HepG2 (cell line): ENCODE measurements around the gene GTF3C5. TPM values are rescaled to one million over a fixed set of nuclear protein-coding genes. Genes with fewer than 3 reads are reported as not detected.

Source experiments
- ATAC-seq: fragments of 200-7000 bp; cut with Tn5 transposase; 3 replicates; pipeline ENCODE4 v1.9.1; 2020; ENCODE audit warnings: mild to moderate bottlenecking, moderate library complexity
- BruUV-seq: library from RNA; stranded (reverse); fragments of 400-500 nt; replicated peaks from 2 replicates; lab custom pipeline; 2021; lab: Mats Ljungman, UMichigan
- CTCF ChIA-PET: fragments of 300-600 bp; formaldehyde crosslinking; extraction: SDS; loops from one replicate; lab custom pipeline; 2021; ENCODE audit warnings: low total read pairs, inconsistent platforms, low intra/inter-chr PET ratio; lab: Yijun Ruan, JAX
- POLR2A ChIA-PET: fragments of 350-600 bp; sonication (Branson Sonifier 250); formaldehyde crosslinking; loops from one replicate; lab custom pipeline; 2020; ENCODE audit warnings: antibody characterized with exemption, inconsistent platforms; lab: Yijun Ruan, JAX
- DNase-seq: peaks from one replicate; pipeline ENCODE4 v3.0.0-alpha.2; 2015; ENCODE audit warnings: low spot score
- FAIRE-seq: peaks from 3 replicates; lab custom pipeline; 2011; peaks lifted over from hg19 to GRCh38; lab: Jason Lieb, UNC
- H2AFZ ChIP-seq: one replicate; pipeline ENCODE4 v1.6.1; 2011; ENCODE audit warnings: low read length, inconsistent platforms
- H3K27ac ChIP-seq: fragments of 300-600 bp; 3 replicates; pipeline ENCODE4 v1.8.0; 2011; ENCODE audit warnings: mixed run types, mild to moderate bottlenecking, mixed read lengths, low read length, inconsistent platforms; ENCODE audit not compliant: insufficient read depth; ENCODE audit errors: extremely low read length
- H3K27me3 ChIP-seq, 2 experiments: fragments of 200-600 bp in 1 of 2; 2 replicates in 1 of 2; 3 replicates in 1 of 2; pipeline versions ENCODE4 v1.6.0 to v1.8.0; 2011; ENCODE audit warnings: low read length in 2 of 2, mild to moderate bottlenecking in 2 of 2, moderate library complexity in 2 of 2, inconsistent platforms in 1 of 2; ENCODE audit not compliant: insufficient read depth in 2 of 2, control insufficient read depth in 1 of 2
- H3K36me3 ChIP-seq, 2 experiments: fragments of 200-600 bp in 1 of 2; replicated peaks in 1 of 2; 2 replicates in 1 of 2; 3 replicates in 1 of 2; pipeline versions ENCODE4 v1.5.1 to v1.8.0; 2011; ENCODE audit warnings: low read length in 2 of 2, inconsistent platforms in 1 of 2; ENCODE audit not compliant: insufficient read depth in 2 of 2, control insufficient read depth in 1 of 2
- H3K4me1 ChIP-seq: 2 replicates; pipeline ENCODE4 v1.5.1; 2012; ENCODE audit warnings: low read length, inconsistent platforms; ENCODE audit not compliant: insufficient read depth
- H3K4me2 ChIP-seq: 2 replicates; pipeline ENCODE4 v1.6.0; 2011; ENCODE audit warnings: low read depth, low read length, inconsistent platforms
- H3K4me3 ChIP-seq, 3 experiments: fragments of 200-600 bp in 1 of 3; sonication (generic), shearing (Covaris generic) in 1 of 3; replicated peaks in 1 of 3; 2 replicates each; pipeline ENCODE4 v1.5.1; 2011 to 2016; ENCODE audit warnings: low read length in 3 of 3, inconsistent platforms in 2 of 3, low read depth in 2 of 3, mild to moderate bottlenecking in 2 of 3, control low read depth in 1 of 3, mixed read lengths in 1 of 3; ENCODE audit not compliant: insufficient read depth in 1 of 3
- H3K79me2 ChIP-seq: one replicate; pipeline ENCODE4 v1.6.1; 2011; ENCODE audit warnings: low read length, inconsistent platforms; ENCODE audit not compliant: insufficient read depth
- H3K9ac ChIP-seq: 2 replicates; pipeline ENCODE4 v1.6.0; 2011; ENCODE audit warnings: mild to moderate bottlenecking, low read depth, low read length, inconsistent platforms; ENCODE audit not compliant: insufficient read depth
- H3K9me3 ChIP-seq: 2 replicates; pipeline ENCODE4 v1.5.1; 2012; ENCODE audit warnings: mild to moderate bottlenecking, low read length
- H4K20me1 ChIP-seq: 2 replicates; pipeline ENCODE4 v1.6.0; 2011; ENCODE audit warnings: inconsistent platforms, mild to moderate bottlenecking, low read length, moderate library complexity; ENCODE audit not compliant: insufficient read depth
- FOXA3 ChIP-seq: IDR thresholded peaks from 2 replicates; pipeline ENCODE4 v1.6.1; 2016; ENCODE audit warnings: missing genetic modification reagents, missing compliant biosample characterization
- MYPOP ChIP-seq: sonication (generic); formaldehyde crosslinking; IDR thresholded peaks from 2 replicates; pipeline ENCODE4 v1.8.1; 2023; ENCODE audit warnings: mild to moderate bottlenecking, moderate library complexity, missing genetic modification reagents
- NR2F1 ChIP-seq, 2 experiments: fragments of 450-650 bp in 1 of 2; formaldehyde crosslinking in 1 of 2; IDR thresholded peaks; 2 replicates each; pipeline versions ENCODE4 v1.5.0 to v1.6.1; 2016 to 2020; ENCODE audit warnings: mild to moderate bottlenecking in 1 of 2, missing compliant biosample characterization in 1 of 2, missing genetic modification reagents in 1 of 2, moderate library complexity in 1 of 2
- SNAPC2 ChIP-seq: sonication (generic); formaldehyde crosslinking; IDR thresholded peaks from 2 replicates; pipeline ENCODE4 v1.8.1; 2022; ENCODE audit warnings: mild to moderate bottlenecking, missing genetic modification reagents
- ZNF142 ChIP-seq: sonication (generic); formaldehyde crosslinking; IDR thresholded peaks from 2 replicates; pipeline ENCODE4 v1.4.0; 2020; ENCODE audit warnings: missing genetic modification reagents
- ZNF326 ChIP-seq: sonication (generic); formaldehyde crosslinking; IDR thresholded peaks from 2 replicates; pipeline ENCODE4 v1.4.0; 2020; ENCODE audit warnings: missing genetic modification reagents, borderline replicate concordance
- ZNF430 ChIP-seq: sonication (generic); formaldehyde crosslinking; IDR thresholded peaks from 2 replicates; pipeline ENCODE4 v1.9.0; 2021; ENCODE audit warnings: mild to moderate bottlenecking, missing genetic modification reagents
- ZSCAN12 ChIP-seq: sonication (generic); formaldehyde crosslinking; IDR thresholded peaks from 2 replicates; pipeline ENCODE4 v1.9.0; 2021; ENCODE audit warnings: mild to moderate bottlenecking, missing genetic modification reagents
- WGBS: methylation state at CpG from one replicate; pipeline ENCODE4 v1.1.6; 2017; ENCODE audit warnings: low lambda C conversion rate; 5-methylcytosine and 5-hydroxymethylcytosine counted together
- in situ Hi-C: cut with HindIII; loops from 2 replicates; pipeline ENCODE4 v1.10.0; 2017; ENCODE audit warnings: low pct_unique_long_range_greater_than_20kb; ENCODE audit not compliant: extremely low pct_ligation_motif_present
- intact Hi-C: fragments of 100-400 bp; cut with micrococcal nuclease; formaldehyde crosslinking; loops from one replicate; pipeline ENCODE4 v1.10.0; 2022; ENCODE audit not compliant: unreplicated experiment
- polyA plus RNA-seq, 8 experiments: library from polyadenylated mRNA; depleted of rRNA in 3 of 8; stranded (reverse) in 7 of 8; unstranded in 1 of 8; fragments of >200 nt; fragmentation: Illumina TruSeq in 4 of 8; extraction: Trizol in 4 of 8; gene quantifications; 2 replicates each; pipeline versions ENCODE4 v1.2.1 to v1.2.3, GENCODE V29; 2011 to 2016; ENCODE audit warnings: low read depth in 4 of 8, missing spikeins in 1 of 8, mixed read lengths in 1 of 8; ENCODE audit not compliant: insufficient read depth in 1 of 8
- total RNA-seq, 5 experiments: library from RNA; depleted of rRNA; stranded (reverse); fragments of >200 nt; fragmentation: Illumina TruSeq; extraction: Trizol; gene quantifications; 2 replicates each; pipeline ENCODE4 v1.2.3, GENCODE V29; 2016; ENCODE audit warnings: low read depth in 1 of 5

GTF3C5 gene
- total and polyA plus RNA-seq, 2 of the 13 experiments (the other 11 are each of a cell fraction or from before 2014, with no cell fraction given), result 66.9 to 92.6 TPM

- intact Hi-C loops, result no loop called here
- Histone ChIP-seq H3K4me2 (no peak overlapping the region), H3K4me1 (no peaks in the 10 kb centered on the region), H4K20me1 (no peaks in the 10 kb centered on the region), H3K36me3 (peaks cover 38 to 80% of the 10 kb centered on the region in 2 experiments; a peak in 4 of 5 replicates), H3K9ac (no peak overlapping the region), H2AFZ (no peak overlapping the region), H3K79me2 (no peaks in the 10 kb centered on the region), H3K9me3 (no peaks in the 10 kb centered on the region), H3K27me3 (no peaks in the 10 kb centered on the region), H3K4me3 (no peak overlapping the region), H3K27ac (no peak overlapping the region)
- in situ Hi-C loops, result no loop called here
- ChIA-PET POLR2A (no interaction called here), CTCF (no interaction called here)
- DNase-seq, result no peak
- no peak for ATAC-seq
- no peak for FAIRE-seq
- TF ChIP-seq MYPOP, result no peak
- TF ChIP-seq SNAPC2 (CRISPR knock-in tag), result no peak
- no peak for TF ChIP-seq NR2F1 (CRISPR knock-in tag; IDR thresholded peaks at IDR 0.05)
- TF ChIP-seq FOXA3 (CRISPR knock-in tag), result no peak
- no peak for TF ChIP-seq ZNF430 (CRISPR knock-in tag)
- no peak for TF ChIP-seq ZNF142 (CRISPR knock-in tag)
- no peak for TF ChIP-seq ZNF326
- TF ChIP-seq ZSCAN12 (CRISPR knock-in tag), result no peak
- no TSS peak for BruUV-seq
- 98% methylated on average over 6 of the region's 6 CpGs for WGBS
These were observed 19.3 kb downstream of the GTF3C5 start for GRCh38 chr9:133050142-133050541.
